ENCODE measurements around the gene SSUH2.

GRCh38 chr3:8659242-8659641, 14.6 kb upstream of the SSUH2 start:
- TF ChIP-seq CTCF (conservative IDR thresholded peaks at IDR 0.05; ENCODE audit: low read length) (no peak), EZH2phosphoT487 (IDR thresholded peaks at IDR 0.05; ENCODE audit: borderline replicate concordance, low read depth, low read length) (no peak)

All from OCI-LY7 (cell line).